ENCODE results near the gene PCED1B.
"Not testable (repeated sequence)": the region's sequence is repeated elsewhere in the genome, so short reads cannot be mapped to it uniquely, and the experiment has no call there.

The PCED1B gene

DNA sequence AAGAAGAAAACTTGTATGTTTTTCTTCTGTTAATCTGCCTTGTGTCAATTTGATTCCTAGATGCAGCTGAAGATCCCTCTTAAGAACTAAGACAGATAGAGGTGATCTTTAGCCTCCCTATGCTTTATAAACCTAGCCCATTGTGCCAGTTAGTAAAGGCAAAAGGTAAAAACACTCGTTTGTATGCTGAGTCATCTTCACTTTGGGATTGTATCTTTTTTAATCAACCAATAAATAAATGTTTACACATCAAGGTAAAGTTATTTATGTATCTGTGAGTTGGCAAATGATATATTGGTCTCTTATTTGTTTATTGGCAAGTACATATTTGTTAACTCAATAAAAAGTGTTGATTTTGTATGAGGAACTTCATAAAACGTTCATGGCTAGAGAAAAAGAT is 166.2 kb downstream of the PCED1B start:
- DNase-seq: no peak

DNA sequence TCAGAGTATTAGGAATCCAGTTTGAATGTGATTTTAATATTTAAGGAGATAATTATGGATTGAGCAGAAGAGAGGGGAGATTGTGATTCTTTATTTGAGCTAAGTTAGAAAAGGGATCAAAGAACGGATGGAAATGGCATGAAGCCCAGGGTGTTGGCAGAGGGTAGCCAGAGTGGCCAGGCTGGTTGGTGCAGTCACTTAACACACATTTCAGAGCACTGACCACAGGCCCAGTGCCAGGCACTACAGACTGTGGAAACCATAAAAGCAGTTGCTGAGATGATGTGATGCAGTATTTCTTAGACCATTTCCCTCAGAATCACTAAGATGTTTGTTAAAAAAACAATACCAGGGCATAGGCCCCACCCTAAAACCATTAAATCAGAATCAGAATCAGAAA is 168.0 kb downstream of the PCED1B start:
- peak; percentile 39 for DNase-seq

DNA sequence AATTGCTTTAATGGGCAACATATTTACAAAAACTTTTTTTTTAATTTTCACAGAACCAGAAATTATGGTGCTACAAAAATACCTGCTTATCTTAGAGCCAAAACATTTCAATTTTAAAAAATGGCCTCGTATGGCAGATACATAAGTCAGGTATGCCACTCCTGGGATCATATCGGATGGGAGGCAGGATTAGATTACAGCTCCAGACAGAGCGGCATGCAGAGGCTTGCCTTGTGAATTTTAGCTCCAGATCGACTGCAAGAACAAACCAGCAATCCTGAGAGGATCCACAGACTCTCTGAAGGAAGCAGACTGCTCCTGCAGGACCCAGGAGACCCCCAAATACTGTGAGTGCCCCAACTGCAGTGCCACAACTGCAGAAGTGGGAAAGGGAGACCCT is 169.7 kb downstream of the PCED1B start:
- no peak for DNase-seq

DNA sequence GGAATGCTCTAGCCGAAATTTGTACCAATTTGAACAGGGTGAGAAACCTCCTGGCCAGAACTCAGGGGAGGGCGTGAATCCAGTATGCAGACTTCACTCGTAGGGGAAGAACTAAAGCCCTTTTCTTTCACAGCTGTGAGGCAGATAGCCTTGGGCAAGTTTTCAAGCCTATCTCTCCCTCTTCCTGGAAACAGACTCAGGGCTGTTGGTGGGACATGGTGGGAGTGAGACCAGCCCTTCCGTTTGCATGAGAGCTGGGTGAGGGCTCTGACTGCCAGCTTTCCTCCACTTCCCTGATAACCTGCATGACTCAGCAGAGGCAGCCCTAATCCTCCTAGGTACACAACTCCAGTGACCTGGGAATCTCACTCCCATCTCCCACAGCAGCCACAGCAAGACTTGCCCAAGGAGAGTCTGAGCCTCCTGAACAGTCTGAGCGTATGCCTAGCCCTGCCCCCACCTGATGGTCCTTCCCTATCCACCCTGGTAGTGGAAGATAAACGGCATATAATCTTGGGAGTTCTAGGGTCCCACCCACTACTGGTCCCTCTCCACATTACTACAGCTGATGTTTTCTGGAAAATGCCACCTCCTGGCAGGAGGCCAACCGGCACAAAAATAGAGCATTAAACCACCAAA is 170.4 kb downstream of the PCED1B start:
- no peak for DNase-seq

DNA sequence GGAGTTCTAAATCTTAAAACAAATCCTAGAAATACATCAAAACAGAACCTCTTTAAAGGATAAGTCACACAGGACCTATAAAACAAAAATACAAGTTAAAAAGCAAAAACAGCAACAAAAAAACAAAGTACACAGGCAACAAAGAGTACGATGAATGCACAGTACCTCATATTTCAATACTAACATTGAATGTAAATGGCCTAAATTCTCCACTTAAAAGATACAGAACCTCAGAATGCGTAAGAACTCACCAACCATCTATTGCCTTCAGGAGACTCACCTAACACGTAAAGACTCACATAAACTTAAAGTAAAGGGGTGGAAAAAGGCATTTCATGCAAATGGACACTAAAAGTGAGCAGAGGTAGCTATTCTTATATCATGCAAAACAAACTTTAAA is 172.5 kb downstream of the PCED1B start:
- DNase-seq: no peak

DNA sequence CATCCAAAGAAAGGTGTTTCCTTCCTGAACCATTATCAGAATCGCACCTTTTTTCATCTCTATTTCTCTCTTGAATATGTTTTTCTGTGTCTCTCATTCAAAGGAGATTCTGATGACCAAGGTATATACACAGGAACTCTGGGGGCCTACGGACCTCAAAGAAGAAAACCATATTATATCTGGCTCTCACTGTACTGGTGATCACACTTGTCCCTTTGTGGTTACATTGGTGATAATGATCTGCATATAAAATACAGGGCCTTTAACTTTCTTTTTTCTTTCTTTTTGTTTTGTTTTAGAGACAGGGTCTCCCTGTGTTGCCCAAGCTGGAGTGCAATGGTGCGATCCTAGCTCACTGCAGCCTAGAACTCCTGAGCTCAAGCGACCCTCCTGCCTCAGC is 185.5 kb downstream of the PCED1B start:
- no peak for DNase-seq

DNA sequence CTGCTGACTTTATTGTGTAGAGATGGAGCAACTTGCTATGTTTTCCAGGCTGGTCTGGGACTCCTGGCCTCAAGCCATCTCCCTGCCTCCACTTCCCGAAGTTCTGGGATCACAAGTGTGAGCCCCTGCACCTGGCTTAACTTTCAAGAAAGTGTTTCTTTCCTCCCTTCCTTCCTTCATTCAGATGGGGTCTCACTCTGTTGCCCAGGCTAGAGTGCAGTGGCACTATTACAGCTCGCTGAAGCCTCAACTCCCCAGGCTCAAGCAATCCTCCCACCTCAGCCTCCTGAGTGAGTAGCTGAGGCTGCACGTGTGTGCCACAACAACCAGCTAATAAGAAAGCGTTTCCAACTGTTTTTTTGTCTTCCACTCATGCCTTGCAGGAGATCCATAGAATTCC is 186.0 kb downstream of the PCED1B start:
- no peak for DNase-seq

DNA sequence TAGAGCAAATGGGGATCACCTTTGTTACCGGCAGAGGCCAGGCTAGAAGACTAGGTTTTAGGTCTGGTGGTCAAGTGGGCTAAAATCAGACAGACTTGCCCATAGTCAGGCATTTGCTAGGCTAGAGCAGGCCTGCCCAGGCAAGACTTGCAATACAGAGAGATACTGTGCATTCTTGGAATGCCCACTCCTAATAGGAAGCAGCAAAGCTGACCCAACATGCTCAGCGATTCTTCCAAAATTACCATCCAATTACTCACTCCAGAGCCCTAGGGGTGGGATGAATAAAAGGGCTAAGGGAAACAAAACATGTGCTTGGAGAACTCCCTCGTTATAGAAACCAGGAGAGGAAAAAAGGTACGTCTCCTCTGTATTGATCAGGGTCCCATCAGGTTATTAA is 188.2 kb downstream of the PCED1B start:
- DNase-seq: no peak

DNA sequence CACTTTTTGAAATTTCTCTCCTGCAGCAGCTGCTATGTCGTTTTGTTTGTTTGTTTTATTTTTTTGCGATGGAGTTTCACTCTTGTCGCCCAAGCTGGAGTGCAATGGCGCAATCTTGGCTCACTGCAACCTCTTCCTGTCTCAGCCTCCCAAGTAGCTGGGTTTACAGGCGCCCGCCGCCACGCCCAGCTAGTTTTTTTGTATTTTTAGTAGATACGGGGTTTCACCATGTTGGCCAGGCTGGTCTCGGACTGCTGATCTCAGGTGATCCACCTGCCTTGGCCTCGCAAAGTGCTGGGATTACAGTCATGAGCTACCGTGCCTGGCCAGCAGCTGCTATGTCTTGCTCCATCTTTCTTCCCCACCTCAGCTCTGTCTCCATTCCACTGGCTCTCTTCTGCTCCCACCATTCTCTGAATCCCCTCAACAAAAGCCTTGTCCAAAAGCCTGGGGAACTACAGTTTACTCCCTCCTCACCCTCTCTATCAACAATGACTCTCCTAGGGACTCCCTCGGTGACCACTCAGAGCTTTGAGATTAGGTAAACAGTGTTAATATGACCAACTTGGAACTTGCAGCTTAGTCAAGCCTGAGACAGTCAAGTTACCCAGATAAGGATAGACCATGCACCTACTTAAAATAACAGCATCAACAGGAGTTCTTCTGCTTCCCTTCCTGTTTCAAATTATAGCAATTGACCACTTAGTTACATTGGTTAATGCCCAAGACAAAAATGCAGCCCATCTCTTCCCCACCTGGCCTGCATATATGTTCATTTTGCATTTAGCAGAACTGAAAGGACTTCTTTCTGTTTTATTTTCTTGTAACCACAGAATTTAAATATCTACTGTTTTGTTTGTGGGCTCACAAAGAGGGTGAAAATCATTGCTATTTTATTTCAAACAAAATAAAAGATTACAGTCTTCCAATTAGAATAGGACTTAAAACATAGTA is 189.4 kb downstream of the PCED1B start:
- no peak for DNase-seq

DNA sequence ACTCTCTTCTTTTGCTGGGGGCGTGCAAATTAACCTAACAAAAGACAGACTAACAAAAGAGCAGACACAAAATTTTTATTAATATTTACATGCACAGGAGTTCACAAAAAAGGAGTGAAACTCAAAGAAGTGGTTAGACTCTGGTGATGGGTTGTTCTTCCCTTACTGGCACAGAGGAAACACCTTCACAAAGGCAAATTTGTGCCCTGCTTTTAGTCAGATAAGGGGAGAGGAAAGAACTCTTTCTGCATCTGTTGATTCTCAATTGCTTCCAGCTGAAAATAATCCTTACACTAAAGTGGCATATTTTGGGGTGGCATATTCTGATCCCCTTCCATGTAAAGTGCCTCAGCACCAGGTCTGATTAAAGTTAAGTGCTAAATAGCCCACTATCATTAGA is 190.5 kb downstream of the PCED1B start:
- DNase-seq: no peak

DNA sequence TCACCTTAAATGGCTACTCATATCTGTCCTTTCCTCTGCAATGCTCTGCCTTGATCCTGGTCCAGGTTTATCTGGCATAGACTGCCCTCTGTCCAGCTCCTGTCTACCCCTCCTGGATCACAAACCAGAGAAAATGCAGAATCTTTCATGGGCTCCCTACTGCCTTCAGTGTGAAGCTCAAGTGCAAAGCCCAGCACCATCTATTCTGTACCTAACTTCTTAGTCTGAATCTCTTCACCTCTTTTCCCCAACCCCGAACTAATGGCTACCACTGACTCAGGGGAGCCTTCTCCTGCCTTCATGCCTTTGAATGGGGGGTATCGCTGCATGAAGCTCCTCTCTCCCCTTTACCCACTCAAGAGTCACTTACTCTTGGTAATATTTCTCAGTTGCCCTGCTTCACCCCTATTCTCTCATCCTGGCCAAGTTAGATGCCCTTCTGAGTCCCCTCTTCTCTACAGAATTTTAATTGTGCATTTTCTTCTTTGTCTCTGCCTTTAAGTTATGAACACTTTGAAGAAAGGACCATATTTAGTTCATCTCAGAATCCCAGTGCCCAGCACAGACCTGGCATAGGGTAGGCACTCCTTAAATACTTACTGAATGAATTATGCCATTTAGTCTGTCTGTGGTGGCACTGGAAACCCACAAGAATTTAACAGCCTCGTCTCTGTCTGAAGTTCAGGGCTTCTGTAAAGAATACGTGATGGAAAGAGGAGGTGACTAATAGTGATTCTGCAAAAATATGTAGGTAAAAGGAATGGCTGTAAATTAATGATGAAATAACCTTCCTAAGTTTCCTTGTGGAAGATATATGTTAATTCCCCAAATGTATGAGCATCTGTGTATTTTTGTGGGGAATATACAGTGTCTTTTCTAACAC is 191.6 kb downstream of the PCED1B start:
- DNase-seq: no peak

DNA sequence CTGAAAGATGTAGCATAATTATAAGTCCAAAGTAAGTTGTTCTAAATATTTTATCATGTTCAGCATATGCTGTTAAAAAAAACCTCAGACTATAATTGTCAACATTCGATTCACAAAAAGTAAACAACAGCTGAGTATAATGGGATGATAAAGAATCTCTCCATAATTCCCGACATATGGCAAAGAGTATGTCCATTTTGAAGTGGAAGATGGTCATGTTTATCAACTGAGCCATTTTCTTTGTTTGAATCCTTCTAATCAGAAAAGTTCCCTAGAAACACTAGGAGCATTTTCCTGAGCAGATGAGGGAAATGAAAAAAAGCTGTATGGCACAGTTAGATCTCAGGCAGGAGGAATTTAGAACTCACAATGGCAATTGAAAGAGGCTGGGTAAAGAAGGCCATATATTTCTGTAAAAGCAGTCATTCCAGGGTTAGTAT is 192.4 kb downstream of the PCED1B start:
- DNase-seq: no peak

DNA sequence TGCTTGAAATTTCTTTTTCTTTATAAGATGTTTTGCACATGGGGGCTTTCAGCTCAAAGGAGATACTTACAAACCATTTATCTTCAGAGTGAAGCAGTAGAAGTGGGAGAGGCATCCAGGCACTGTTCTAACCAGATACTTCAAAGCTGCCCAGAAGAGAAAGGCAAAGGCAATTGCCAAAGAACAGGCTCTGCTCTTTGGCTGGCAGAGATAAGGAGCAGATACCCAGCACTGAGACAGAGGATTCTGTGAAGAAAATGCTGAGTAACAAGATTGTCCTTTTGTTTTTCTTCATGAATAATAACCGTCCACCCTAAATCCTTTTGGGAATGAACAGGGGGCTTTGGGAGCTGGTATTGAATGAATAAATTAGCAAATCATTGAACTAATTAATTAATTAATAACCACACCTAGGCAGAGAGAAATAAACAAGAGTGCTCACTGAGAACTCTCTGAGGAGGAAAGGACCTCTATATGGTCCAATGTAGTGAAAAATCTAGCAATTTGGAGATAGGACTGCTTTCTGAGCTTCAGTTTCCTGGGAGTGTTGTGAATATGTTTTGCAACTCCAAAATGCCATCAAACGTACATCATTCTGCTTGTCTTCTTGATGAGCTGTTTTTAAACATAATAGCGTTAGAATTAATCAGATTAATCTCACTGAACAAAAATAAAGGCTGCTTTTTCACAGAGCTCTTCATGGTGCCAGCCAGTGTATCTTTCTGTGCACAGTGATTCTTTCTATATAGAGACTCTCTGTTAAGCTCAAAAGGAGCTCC is 193.2 kb downstream of the PCED1B start:
- no peak for DNase-seq

DNA sequence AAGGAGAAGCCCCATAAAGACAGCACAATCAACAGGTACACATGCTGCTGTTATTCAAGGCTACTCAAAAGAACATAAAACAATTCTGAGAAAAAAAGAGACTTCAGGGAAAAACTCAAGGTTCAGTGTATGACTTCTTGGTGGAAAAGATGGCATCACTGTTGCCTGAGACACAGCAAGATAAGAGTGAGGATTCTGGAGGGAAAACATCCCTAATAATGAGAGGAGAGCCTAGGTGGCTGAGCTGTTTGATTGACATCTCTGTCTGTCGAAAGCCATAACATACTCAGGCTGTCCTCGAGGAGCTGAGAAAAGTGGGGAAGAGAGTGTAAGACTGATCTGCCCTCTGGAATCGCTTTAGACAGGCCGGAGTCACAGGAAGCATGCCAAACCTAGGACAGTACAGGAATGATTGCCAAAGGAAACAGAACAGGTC is 193.8 kb downstream of the PCED1B start:
- DNase-seq: no peak

DNA sequence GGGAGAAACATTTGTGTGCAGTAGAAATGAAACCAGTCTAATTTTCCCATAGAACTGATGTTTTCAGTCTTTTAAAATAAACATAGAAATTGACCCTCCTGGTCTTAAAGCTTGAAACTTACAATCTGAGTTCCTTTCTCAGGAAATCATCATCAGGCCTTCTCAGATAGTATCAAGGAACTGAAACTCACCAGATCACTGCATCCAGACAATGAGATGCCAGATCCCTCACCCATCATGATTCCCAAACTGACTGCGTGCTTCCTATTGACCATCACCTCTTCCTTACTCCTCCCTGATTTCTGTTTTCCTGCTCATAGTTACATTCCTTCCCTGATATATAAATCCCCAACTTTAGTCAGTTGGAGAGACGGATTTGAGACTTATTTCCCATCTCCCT is 195.3 kb downstream of the PCED1B start:
- DNase-seq: no peak

DNA sequence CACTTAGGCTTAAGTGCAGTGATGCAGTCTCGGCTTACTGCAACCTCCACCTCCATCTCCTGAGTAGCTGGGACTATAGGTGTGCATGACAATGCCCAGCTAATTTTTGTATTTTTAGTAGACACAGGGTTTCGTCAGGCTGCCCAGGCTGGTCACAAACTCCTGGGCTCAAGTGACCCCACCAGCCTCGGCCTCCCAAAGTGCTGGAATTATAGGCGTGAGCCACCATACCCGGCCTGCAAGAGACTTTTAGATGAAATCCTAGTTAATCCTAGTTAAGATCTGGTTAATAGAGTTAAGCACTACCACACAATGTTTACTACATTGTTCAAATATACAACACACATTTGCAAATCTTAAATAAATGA is 196.8 kb downstream of the PCED1B start:
- no peak for DNase-seq

DNA sequence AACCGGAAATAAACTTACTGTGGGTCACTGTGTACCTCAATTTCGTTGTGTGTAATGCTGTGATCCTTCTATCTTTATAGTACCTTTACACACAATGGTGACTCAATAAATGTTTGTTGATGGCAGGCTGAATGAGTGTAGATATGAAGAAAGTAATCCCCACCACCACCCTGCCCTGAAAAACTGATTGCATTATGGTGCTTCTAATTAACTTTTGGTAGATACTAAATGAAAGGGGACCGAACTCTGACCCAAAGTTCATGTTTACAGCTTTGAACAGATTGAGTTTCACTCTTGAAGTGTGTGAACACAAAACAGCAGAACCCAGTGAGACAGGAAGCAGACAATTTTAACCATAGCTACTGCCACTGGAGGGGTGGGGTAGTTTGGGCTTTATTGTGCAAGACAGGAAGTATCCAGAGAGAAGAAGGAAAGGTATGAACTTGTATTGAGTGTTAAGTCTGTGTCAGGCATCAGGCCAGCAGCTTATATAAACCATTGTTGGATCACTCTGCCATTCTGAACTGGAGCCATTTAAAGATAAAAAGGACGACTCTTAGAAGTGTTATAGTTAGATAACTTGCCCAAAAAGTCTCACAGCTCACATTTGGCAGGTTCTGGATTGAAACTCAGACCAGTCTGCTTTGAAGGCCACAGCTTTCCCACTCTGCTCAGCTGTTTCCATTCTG is 197.3 kb downstream of the PCED1B start:
- no peak for DNase-seq

DNA sequence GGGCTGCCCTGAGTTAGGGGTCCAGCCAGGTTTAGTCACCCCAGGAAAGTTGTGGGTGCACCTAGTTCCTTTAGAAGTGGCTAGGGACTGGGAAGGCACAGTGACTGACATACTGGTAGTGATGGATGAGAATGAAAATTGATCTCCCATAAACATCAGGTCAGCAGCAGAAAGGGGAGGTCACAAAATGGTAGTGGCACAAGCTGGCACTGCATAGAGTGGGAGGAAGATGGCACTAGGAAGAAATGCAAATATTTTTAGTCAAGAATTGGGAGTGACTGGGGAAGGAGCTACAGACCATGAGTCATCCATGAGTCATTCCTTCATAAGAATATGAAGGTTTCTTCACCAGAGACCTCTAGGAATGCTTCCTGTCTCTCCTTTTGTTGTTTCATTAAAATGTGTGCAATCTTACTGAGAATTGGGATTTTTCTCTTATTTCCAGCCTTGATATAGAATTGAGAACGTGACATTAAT is 198.6 kb downstream of the PCED1B start:
- no peak for DNase-seq

DNA sequence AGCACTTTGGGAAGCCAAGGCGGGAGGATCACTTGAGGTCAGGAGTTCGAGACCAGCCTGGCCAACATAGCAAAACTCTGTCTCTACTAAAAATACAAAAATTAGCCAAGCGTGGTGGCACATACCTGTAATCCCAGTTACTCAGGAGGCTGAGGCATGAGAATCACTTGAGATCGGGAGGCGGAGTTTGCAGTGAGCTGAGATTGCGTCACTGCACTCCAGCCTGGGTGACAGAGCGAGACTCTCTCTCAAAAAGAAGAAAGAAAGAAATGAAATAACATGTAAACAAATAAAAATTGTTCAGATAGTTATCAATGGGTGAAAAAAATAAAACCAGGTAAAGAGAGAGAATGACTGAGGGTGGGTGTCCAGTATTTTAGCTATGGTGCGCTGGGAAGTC is 200.3 kb downstream of the PCED1B start:
- DNase-seq: not testable (repeated sequence)

DNA sequence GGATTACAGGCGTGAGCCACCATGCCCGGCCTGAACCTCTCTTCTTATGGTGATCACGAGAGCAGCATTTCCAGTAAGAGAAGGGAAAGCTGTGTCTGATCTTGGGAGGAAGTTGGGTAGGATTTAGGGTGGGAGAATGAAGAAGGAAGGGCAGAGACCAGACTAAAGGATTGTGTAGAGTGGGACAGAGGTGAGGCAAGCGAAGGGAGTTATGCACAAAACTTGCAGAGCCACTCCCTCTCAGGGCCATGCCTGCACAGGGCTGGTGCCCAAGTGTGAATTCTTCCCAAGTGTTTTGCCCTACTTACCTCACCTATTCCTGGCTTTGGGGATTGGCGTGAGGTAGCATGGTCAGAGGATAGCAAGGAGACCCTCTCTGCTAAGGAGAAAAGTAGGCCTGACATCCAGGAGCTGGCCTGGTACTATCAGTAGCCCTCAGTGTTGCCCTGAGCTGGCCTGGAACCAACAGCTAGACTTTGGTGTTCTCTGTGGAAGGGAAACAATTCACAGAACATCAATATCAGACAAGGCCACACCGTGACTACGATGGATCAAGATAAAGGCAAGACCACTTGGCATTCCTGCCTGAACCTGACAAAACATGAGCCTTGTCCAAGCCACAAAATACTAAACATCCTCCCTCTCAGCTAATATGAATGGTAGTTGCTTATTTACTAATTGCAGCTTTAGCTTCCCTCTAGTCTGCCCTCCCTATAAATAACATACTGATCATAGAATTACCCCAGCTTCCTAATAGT is 201.3 kb downstream of the PCED1B start:
- no peak for DNase-seq

DNA sequence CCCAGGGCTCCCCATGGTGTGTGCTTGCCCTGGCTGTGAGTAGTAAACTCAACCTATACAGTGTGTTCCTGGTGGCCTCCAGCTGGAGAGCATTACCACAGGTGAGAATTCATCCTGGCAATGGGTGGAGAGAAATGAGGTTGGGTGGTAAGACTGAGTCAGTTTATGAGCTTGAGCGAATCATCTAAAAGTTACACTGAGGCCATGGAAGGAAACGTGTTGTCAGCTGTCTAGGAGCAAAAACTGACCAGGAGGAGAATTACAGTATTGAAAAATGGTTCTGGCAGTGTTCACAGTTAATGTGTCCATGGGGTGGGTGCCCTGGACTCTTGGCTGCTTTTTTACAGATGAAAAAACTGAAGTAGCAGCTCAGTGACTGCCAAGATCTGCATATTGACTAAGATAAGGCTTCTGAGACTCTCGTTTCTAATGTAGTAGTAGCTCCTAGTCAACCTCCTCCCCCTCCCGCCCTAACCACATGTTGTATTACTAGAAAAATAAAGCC is 202.3 kb downstream of the PCED1B start:
- no peak for DNase-seq

All from midbrain (tissue), 1 donor.